MM.1S (cell line): ENCODE data around the gene CTRB1.

ENCODE experiments used
- DNase-seq: peaks from one replicate; pipeline ENCODE4 v3.0.0-alpha.2; 2015
- H2AFZ ChIP-seq: fragments of 300-600 bp; sonication (generic); 2 replicates; pipeline ENCODE4 v1.6.0; 2016; ENCODE audit warnings: antibody characterized with exemption, low read length
- H3F3A ChIP-seq: fragments of 300-600 bp; sonication (generic); 2 replicates; pipeline ENCODE4 v1.6.1; 2016; ENCODE audit warnings: mild to moderate bottlenecking, antibody characterized with exemption, low read length, moderate library complexity, mixed read lengths; ENCODE audit not compliant: insufficient read depth
- H3K27ac ChIP-seq: fragments of 300-600 bp; sonication (generic); 2 replicates; pipeline ENCODE4 v1.5.1; 2016; ENCODE audit warnings: mild to moderate bottlenecking, low read length
- H3K27me3 ChIP-seq: fragments of 300-600 bp; sonication (generic); replicated peaks from 2 replicates; pipeline ENCODE4 v1.6.0; 2016; ENCODE audit warnings: low read length; ENCODE audit not compliant: insufficient read depth
- H3K36me3 ChIP-seq: fragments of 300-600 bp; sonication (generic); replicated peaks from 2 replicates; pipeline ENCODE4 v1.6.1; 2016; ENCODE audit warnings: mild to moderate bottlenecking, low read length, mixed read lengths; ENCODE audit not compliant: insufficient read depth
- H3K4me1 ChIP-seq: fragments of 300-600 bp; sonication (generic); 2 replicates; pipeline ENCODE4 v1.6.1; 2016; ENCODE audit warnings: low read length, mixed read lengths
- H3K4me2 ChIP-seq: fragments of 300-600 bp; sonication (generic); 2 replicates; pipeline ENCODE4 v1.6.0; 2016; ENCODE audit warnings: low read depth, low read length
- H3K4me3 ChIP-seq: fragments of 300-600 bp; sonication (generic); 2 replicates; pipeline ENCODE4 v1.5.1; 2016; ENCODE audit warnings: low read length, mixed read lengths
- H3K79me2 ChIP-seq: fragments of 300-600 bp; sonication (generic); 2 replicates; pipeline ENCODE4 v1.6.1; 2016; ENCODE audit warnings: mixed run types, low read length, mixed read lengths
- H3K9ac ChIP-seq: fragments of 300-600 bp; sonication (generic); 2 replicates; pipeline ENCODE4 v1.6.1; 2016; ENCODE audit warnings: low read length, mixed read lengths
- H3K9me2 ChIP-seq: fragments of 300-600 bp; sonication (generic); replicated peaks from 2 replicates; pipeline ENCODE4 v1.6.1; 2016; ENCODE audit warnings: mild to moderate bottlenecking, low read length, mixed read lengths; ENCODE audit not compliant: insufficient read depth
- H3K9me3 ChIP-seq: fragments of 300-600 bp; sonication (generic); replicated peaks from 2 replicates; pipeline ENCODE4 v1.6.1; 2016; ENCODE audit warnings: mild to moderate bottlenecking, low read length, mixed read lengths; ENCODE audit not compliant: insufficient read depth
- H4K20me1 ChIP-seq: fragments of 300-600 bp; sonication (generic); 2 replicates; pipeline ENCODE4 v1.6.1; 2016; ENCODE audit warnings: mild to moderate bottlenecking, low read length, moderate library complexity, mixed read lengths; ENCODE audit not compliant: insufficient read depth
- EZH2 ChIP-seq: fragments of 300-600 bp; sonication (generic); optimal IDR thresholded peaks from 2 replicates; pipeline ENCODE3; 2017; ENCODE audit warnings: low read depth, mild to moderate bottlenecking, antibody characterized with exemption, low read length, mixed read lengths
- EZH2phosphoT487 ChIP-seq: fragments of 300-600 bp; sonication (generic); IDR thresholded peaks from 2 replicates; pipeline ENCODE4 v1.6.1; 2018; ENCODE audit warnings: antibody characterized with exemption, low read length
- TF ChIP-seq, protein P1 (sequence below): fragments of 300-600 bp; sonication (generic); IDR thresholded peaks from 2 replicates; pipeline ENCODE4 v1.5.1; 2016; ENCODE audit warnings: antibody characterized with exemption, low read length, mixed read lengths

CTRB1 gene

DNA sequence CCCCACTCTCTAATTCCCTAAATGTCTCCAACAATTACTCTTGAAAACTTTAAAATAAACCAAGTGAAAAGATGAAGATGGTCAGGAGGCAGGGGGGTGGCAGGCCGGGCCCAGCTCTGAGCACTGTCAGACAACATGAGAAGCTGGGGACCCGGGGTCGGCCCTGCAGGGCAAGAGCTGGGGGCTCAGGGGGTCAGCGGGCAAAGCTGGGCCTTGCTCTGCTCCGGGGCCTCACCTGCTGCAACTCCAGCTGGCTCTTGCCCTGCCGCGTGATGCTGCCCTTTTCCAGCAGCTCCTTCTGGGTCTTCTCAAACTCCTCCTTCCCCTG is 14.8 kb downstream of the CTRB1 start:
- H3F3A ChIP-seq, result no peaks in the 10 kb centered on the region
- no peaks in the 10 kb centered on the region for H3K79me2 ChIP-seq
- no peaks in the 10 kb centered on the region for H3K9me2 ChIP-seq
- no peaks in the 10 kb centered on the region for H3K27me3 ChIP-seq
- H3K9me3 ChIP-seq, result no peaks in the 10 kb centered on the region
- no peak overlapping the region for H3K27ac ChIP-seq
- TF ChIP-seq EZH2, result no peak
- TF ChIP-seq EZH2phosphoT487, result no peak
- TF ChIP-seq, protein P1, sequence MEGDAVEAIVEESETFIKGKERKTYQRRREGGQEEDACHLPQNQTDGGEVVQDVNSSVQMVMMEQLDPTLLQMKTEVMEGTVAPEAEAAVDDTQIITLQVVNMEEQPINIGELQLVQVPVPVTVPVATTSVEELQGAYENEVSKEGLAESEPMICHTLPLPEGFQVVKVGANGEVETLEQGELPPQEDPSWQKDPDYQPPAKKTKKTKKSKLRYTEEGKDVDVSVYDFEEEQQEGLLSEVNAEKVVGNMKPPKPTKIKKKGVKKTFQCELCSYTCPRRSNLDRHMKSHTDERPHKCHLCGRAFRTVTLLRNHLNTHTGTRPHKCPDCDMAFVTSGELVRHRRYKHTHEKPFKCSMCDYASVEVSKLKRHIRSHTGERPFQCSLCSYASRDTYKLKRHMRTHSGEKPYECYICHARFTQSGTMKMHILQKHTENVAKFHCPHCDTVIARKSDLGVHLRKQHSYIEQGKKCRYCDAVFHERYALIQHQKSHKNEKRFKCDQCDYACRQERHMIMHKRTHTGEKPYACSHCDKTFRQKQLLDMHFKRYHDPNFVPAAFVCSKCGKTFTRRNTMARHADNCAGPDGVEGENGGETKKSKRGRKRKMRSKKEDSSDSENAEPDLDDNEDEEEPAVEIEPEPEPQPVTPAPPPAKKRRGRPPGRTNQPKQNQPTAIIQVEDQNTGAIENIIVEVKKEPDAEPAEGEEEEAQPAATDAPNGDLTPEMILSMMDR, result no peak
- no peak for DNase-seq
- H4K20me1 ChIP-seq, result no peaks in the 10 kb centered on the region
- H2AFZ ChIP-seq, result no peak overlapping the region
- no peak overlapping the region for H3K9ac ChIP-seq
- H3K4me2 ChIP-seq, result no peak overlapping the region
- H3K36me3 ChIP-seq, result no peaks in the 10 kb centered on the region
- no peak overlapping the region for H3K4me3 ChIP-seq
- H3K4me1 ChIP-seq, result no peaks in the 10 kb centered on the region

DNA sequence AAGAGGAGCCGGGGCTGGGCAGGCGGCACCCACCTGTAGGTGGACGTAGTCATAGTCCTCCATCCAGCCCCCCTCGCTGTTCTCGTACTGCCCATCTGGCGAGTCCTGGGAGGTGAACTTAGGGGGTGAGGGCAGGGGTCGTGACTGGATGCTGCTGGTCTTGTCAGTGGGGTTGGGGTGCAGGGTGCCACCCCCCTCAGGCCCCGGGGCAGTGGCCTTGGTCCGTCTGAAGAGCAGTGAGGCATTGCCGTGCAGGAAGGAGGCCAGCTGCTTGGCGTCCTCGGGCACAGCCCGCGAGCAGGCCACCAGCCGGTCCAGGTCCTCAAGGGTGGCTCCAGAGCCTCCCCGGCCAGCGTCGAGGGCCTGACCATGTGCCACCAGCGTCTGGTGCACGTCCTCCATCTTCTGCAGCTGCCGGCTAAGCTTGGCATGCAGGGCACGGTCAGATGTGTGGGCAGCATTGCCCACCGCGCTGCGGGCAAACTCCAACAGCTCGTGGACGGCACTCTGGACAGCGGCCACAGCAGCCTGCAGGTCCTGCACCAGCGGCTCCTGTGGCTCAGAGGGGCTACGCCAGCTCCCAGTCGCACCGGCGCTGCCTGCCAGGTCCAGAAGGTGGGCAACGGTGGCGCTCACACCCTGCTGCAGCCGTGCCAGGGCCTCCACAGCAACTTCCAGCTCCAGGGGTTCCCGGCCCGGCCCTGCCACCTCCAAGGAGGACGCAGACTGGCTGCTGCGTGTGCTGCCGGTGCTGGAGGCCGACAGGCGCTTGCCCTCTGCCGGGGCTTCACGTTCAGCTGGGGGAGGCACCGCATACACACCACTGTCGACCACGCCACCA is 16.3 kb downstream of the CTRB1 start:
- Histone ChIP-seq H3K9me2 (no peaks in the 10 kb centered on the region), H3K79me2 (no peaks in the 10 kb centered on the region), H3K27ac (no peak overlapping the region), H4K20me1 (no peaks in the 10 kb centered on the region), H3K4me1 (no peaks in the 10 kb centered on the region), H3K27me3 (no peaks in the 10 kb centered on the region), H2AFZ (no peak overlapping the region), H3K9ac (no peak overlapping the region), H3K36me3 (no peaks in the 10 kb centered on the region), H3K4me3 (no peak overlapping the region), H3K4me2 (no peak overlapping the region), H3K9me3 (no peaks in the 10 kb centered on the region), H3F3A (no peaks in the 10 kb centered on the region)
- TF ChIP-seq EZH2 (no peak), EZH2phosphoT487 (no peak)
- TF ChIP-seq, protein P1, result no peak
- DNase-seq, result no peak

DNA sequence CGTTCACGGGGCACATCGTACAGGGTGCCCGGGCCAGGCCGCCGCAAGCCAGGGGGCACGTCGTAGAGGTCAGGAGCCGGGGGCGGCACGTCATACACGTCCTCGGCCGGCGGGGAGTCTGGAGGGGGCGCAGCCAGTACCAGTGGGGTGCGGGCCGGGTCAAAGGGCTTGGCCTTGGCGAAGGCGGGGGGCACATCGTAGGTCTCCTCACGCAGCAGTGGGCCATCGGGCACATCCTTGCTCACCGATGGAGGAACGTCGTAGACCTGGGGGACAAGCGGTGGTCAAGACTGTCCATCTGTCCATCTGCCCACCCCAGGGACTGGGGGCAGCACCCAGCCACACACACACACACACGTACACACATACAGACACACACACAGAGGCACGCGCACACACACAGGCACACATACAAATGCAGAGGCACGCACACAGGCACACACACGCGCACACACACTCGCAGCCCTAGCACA is 17.0 kb downstream of the CTRB1 start:
- no peaks in the 10 kb centered on the region for H3K79me2 ChIP-seq
- H3K4me2 ChIP-seq, result no peak overlapping the region
- H3K4me1 ChIP-seq, result no peaks in the 10 kb centered on the region
- no peak overlapping the region for H2AFZ ChIP-seq
- H3K9me3 ChIP-seq, result no peaks in the 10 kb centered on the region
- H3K4me3 ChIP-seq, result no peak overlapping the region
- H3K9me2 ChIP-seq, result no peaks in the 10 kb centered on the region
- no peak overlapping the region for H3K27ac ChIP-seq
- H3K36me3 ChIP-seq, result no peaks in the 10 kb centered on the region
- no peak for TF ChIP-seq EZH2phosphoT487
- H3F3A ChIP-seq, result no peaks in the 10 kb centered on the region
- no peaks in the 10 kb centered on the region for H4K20me1 ChIP-seq
- H3K9ac ChIP-seq, result no peak overlapping the region
- no peak for DNase-seq
- H3K27me3 ChIP-seq, result no peaks in the 10 kb centered on the region

DNA sequence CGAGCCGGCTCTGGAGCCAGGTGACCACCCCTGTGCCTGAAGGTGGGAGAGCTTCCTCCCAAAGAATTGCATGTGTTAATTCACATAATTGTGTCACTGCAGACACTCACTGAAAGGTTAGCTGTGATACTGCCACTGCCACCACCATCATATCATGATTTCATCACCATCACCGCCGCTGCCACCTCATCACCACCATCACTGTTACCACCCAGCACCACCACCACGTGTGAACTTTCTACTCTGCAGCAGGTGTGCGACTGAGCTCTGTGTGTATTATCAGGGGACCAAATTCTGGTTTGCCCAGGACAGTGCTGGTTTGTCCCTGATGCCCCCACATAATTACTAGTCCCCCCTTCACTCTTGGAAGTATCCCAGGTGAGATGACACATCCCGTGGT is 17.4 kb downstream of the CTRB1 start:
- no peaks in the 10 kb centered on the region for H3K4me1 ChIP-seq
- no peak overlapping the region for H3K4me3 ChIP-seq
- no peaks in the 10 kb centered on the region for H3F3A ChIP-seq
- no peaks in the 10 kb centered on the region for H3K79me2 ChIP-seq
- no peak for DNase-seq
- H4K20me1 ChIP-seq, result no peaks in the 10 kb centered on the region
- H3K27me3 ChIP-seq, result no peaks in the 10 kb centered on the region
- H3K36me3 ChIP-seq, result no peaks in the 10 kb centered on the region
- H3K9me3 ChIP-seq, result no peaks in the 10 kb centered on the region
- no peak overlapping the region for H3K9ac ChIP-seq
- H3K27ac ChIP-seq, result no peak overlapping the region
- H2AFZ ChIP-seq, result no peak overlapping the region
- H3K9me2 ChIP-seq, result no peaks in the 10 kb centered on the region
- H3K4me2 ChIP-seq, result no peak overlapping the region
- TF ChIP-seq EZH2 (no peak), EZH2phosphoT487 (no peak)
